WTC11 (cell line): ENCODE measurements around the gene MCF2L. TPM values are rescaled to one million over a fixed set of nuclear protein-coding genes. Genes with fewer than 3 reads are reported as not detected.
A peak's percentile ranks its signal among the peaks of the same experiment; 100 is the strongest.

Experiments
- ATAC-seq: fragments of 200-7000 bp; cut with Tn5 transposase; 2 replicates; pipeline ENCODE4 v1.10.0; 2021; ENCODE audit warnings: mild to moderate bottlenecking, moderate library complexity
- CTCF ChIA-PET: fragments of 300-600 bp; sonication (Branson Sonifier 250); formaldehyde crosslinking; loops from one replicate; lab custom pipeline; 2021; ENCODE audit warnings: antibody characterized with exemption; lab: Charles Lee
- POLR2A ChIA-PET: fragments of 350-600 bp; sonication (Branson Sonifier 250); formaldehyde crosslinking; loops from one replicate; lab custom pipeline; 2021; ENCODE audit warnings: antibody characterized with exemption; lab: Charles Lee
- DNase-seq: peaks from one replicate; pipeline ENCODE4 v3.0.0; 2021; ENCODE audit warnings: low spot score
- H3K27ac Mint-ChIP-seq: 2 replicates; pipeline ENCODE4 v1.8.0; 2021; ENCODE audit warnings: mixed read lengths
- H3K27me3 Mint-ChIP-seq: 2 replicates; pipeline ENCODE4 v1.8.0; 2021; ENCODE audit warnings: low read depth, mild to moderate bottlenecking, moderate library complexity, mixed read lengths
- H3K36me3 Mint-ChIP-seq: 2 replicates; pipeline ENCODE4 v1.8.0; 2021; ENCODE audit warnings: mixed read lengths
- H3K4me1 Mint-ChIP-seq: 2 replicates; pipeline ENCODE4 v1.8.0; 2022; ENCODE audit warnings: mixed read lengths
- H3K4me3 Mint-ChIP-seq: 2 replicates; pipeline ENCODE4 v1.8.0; 2021; ENCODE audit warnings: mild to moderate bottlenecking, moderate library complexity, mixed read lengths
- H3K9me3 Mint-ChIP-seq: 2 replicates; pipeline ENCODE4 v1.8.0; 2021; ENCODE audit warnings: mixed read lengths
- ARID4B ChIP-seq: sonication (generic); formaldehyde crosslinking; IDR thresholded peaks from 2 replicates; pipeline ENCODE4 v1.8.0; 2023; ENCODE audit warnings: missing genetic modification reagents, mild to moderate bottlenecking, borderline replicate concordance
- CBFB ChIP-seq: sonication (generic); formaldehyde crosslinking; IDR thresholded peaks from 2 replicates; pipeline ENCODE4 v1.8.1; 2022; ENCODE audit warnings: mild to moderate bottlenecking, low read depth, missing genetic modification reagents
- CREM ChIP-seq: sonication (generic); formaldehyde crosslinking; IDR thresholded peaks from 2 replicates; pipeline ENCODE4 v1.8.1; 2022; ENCODE audit warnings: mild to moderate bottlenecking, missing genetic modification reagents, moderate library complexity
- FOXP1 ChIP-seq: sonication (generic); formaldehyde crosslinking; IDR thresholded peaks from 2 replicates; pipeline ENCODE4 v1.8.0; 2022; ENCODE audit warnings: missing genetic modification reagents, mild to moderate bottlenecking, moderate library complexity, borderline replicate concordance
- GABPB1 ChIP-seq: sonication (generic); formaldehyde crosslinking; IDR thresholded peaks from 2 replicates; pipeline ENCODE4 v1.8.1; 2023; ENCODE audit warnings: mild to moderate bottlenecking, missing genetic modification reagents
- IRF1 ChIP-seq: sonication (generic); formaldehyde crosslinking; IDR thresholded peaks from 2 replicates; pipeline ENCODE4 v1.8.0; 2023; ENCODE audit warnings: missing genetic modification reagents
- MAX ChIP-seq: sonication (generic); formaldehyde crosslinking; IDR thresholded peaks from 2 replicates; pipeline ENCODE4 v1.8.0; 2022; ENCODE audit warnings: mild to moderate bottlenecking, missing genetic modification reagents
- NFYB ChIP-seq: sonication (generic); formaldehyde crosslinking; conservative IDR thresholded peaks from 2 replicates; pipeline ENCODE4 v1.8.0; 2022; ENCODE audit warnings: low read depth, missing genetic modification reagents
- NR1H2 ChIP-seq: sonication (generic); formaldehyde crosslinking; IDR thresholded peaks from 2 replicates; pipeline ENCODE4 v1.9.0; 2021; ENCODE audit warnings: mild to moderate bottlenecking, moderate library complexity, missing genetic modification reagents
- NR2C2 ChIP-seq: sonication (generic); formaldehyde crosslinking; IDR thresholded peaks from 2 replicates; pipeline ENCODE4 v1.8.0; 2022; ENCODE audit warnings: mild to moderate bottlenecking, missing genetic modification reagents
- STAT6 ChIP-seq: sonication (generic); formaldehyde crosslinking; conservative IDR thresholded peaks from 2 replicates; pipeline ENCODE4 v1.8.1; 2023; ENCODE audit warnings: mild to moderate bottlenecking, low read depth, missing genetic modification reagents, moderate library complexity
- TEAD4 ChIP-seq: sonication (generic); formaldehyde crosslinking; IDR thresholded peaks from 2 replicates; pipeline ENCODE4 v1.8.0; 2022; ENCODE audit warnings: mild to moderate bottlenecking, missing genetic modification reagents
- ZMAT4 ChIP-seq: fragments of 250-450 bp; sonication (Bioruptor Pico); IDR thresholded peaks from 2 replicates; pipeline ENCODE4 v1.9.0; 2021; ENCODE audit warnings: mild to moderate bottlenecking
- ZNF425 ChIP-seq: fragments of 250-450 bp; sonication (Bioruptor Pico); conservative IDR thresholded peaks from 2 replicates; pipeline ENCODE4 v1.9.0; 2021; ENCODE audit warnings: mild to moderate bottlenecking
- total RNA-seq: library from RNA; stranded (reverse); gene quantifications from 3 replicates; pipeline ENCODE4 v1.2.3, GENCODE V29; 2021

MCF2L gene
- total RNA-seq, 1 experiment from 2014 or later, result 34.8 TPM

GRCh38 chr13:113018676-113019465, 49.9 kb downstream of the MCF2L start:
- H3K27me3 Mint-ChIP-seq, result no peaks in the 10 kb centered on the region
- ATAC-seq, result no peak
- no peak overlapping the region for H3K4me3 Mint-ChIP-seq

GRCh38 chr13:113020323-113021080, 51.5 kb downstream of the MCF2L start:
- H3K27me3 Mint-ChIP-seq, result no peaks in the 10 kb centered on the region
- peak overlapping the region; percentile 33 for H3K27ac Mint-ChIP-seq
- POLR2A ChIA-PET, result no interaction called here
- CTCF ChIA-PET, result interaction anchor here (1.7 kb wide), 1 partner anchor 77 kb away, joined by 8 read pairs; no protein-coding TSS in a partner anchor
- no peaks in the 10 kb centered on the region for H3K9me3 Mint-ChIP-seq
- H3K4me3 Mint-ChIP-seq, result no peak overlapping the region
- DNase-seq, result no peak
- ATAC-seq, result no peak
- TF ChIP-seq ARID4B (CRISPR knock-in tag), result no peak
- H3K4me1 Mint-ChIP-seq, result peaks cover 18% of the 10 kb centered on the region
- no peaks in the 10 kb centered on the region for H3K36me3 Mint-ChIP-seq

More at GRCh38 chr13:113018676-113019465, 49.9 kb downstream of the MCF2L start:
- peak overlapping the region; percentile 76; the same call in 1 of the 2 replicates for H3K27ac Mint-ChIP-seq
- no peaks in the 10 kb centered on the region for H3K9me3 Mint-ChIP-seq
- ChIA-PET POLR2A (no interaction called here), CTCF (interaction anchor here (0.5 to 2.1 kb wide), 3 partner anchors 11 to 76 kb away, joined by 3 to 8 read pairs (median 4); no protein-coding TSS in a partner anchor)
- DNase-seq, result no peak
- H3K36me3 Mint-ChIP-seq, result no peaks in the 10 kb centered on the region
- H3K4me1 Mint-ChIP-seq, result peaks cover 16% of the 10 kb centered on the region
- TF ChIP-seq NFYB (CRISPR knock-in tag), result no peak

- ATAC-seq (no peak), DNase-seq (no peak)
- peak overlapping the region; percentile 48 for H3K27ac Mint-ChIP-seq
- H3K9me3 Mint-ChIP-seq, result no peaks in the 10 kb centered on the region
- POLR2A ChIA-PET, result no interaction called here
- CTCF ChIA-PET, result interaction anchor here (0.8 to 3.2 kb wide), 7 partner anchors 13 to 90 kb away, joined by 3 to 10 read pairs (median 6); partner anchors contain the start of gene MCF2L
- no peaks in the 10 kb centered on the region for H3K36me3 Mint-ChIP-seq
- no peak for TF ChIP-seq CREM (CRISPR knock-in tag)
- TF ChIP-seq NR1H2 (CRISPR knock-in tag), result no peak
- no peak for TF ChIP-seq TEAD4 (CRISPR knock-in tag)
- no peak for TF ChIP-seq FOXP1 (CRISPR knock-in tag)
- TF ChIP-seq ZNF425, result no peak
- TF ChIP-seq GABPB1, result no peak
- no peak for TF ChIP-seq NR2C2
- no peak for TF ChIP-seq CBFB
- no peaks in the 10 kb centered on the region for H3K27me3 Mint-ChIP-seq
- peaks cover 18% of the 10 kb centered on the region for H3K4me1 Mint-ChIP-seq
- no peak overlapping the region for H3K4me3 Mint-ChIP-seq
Observed at GRCh38 chr13:113021391-113021790, 52.4 kb downstream of the MCF2L start.

GRCh38 chr13:113021811-113022210, 52.8 kb downstream of the MCF2L start:
- H3K27me3 Mint-ChIP-seq, result no peaks in the 10 kb centered on the region
- peaks cover 18% of the 10 kb centered on the region for H3K4me1 Mint-ChIP-seq
- TF ChIP-seq STAT6 (no peak), IRF1 (no peak), ZMAT4 (CRISPR knock-in tag) (no peak), MAX (CRISPR knock-in tag) (no peak), NR2C2 (no peak)
- H3K4me3 Mint-ChIP-seq, result no peak overlapping the region
- POLR2A ChIA-PET, result no interaction called here
- no peaks in the 10 kb centered on the region for H3K36me3 Mint-ChIP-seq
- no peak for ATAC-seq
- H3K27ac Mint-ChIP-seq, result no peak overlapping the region
- CTCF ChIA-PET, result interaction anchor here (0.6 to 3.2 kb wide), 10 partner anchors 13 to 534 kb away, joined by 3 to 10 read pairs (median 4); partner anchors contain the start of gene MCF2L
- no peaks in the 10 kb centered on the region for H3K9me3 Mint-ChIP-seq
- DNase-seq, result no peak
